Measurements from ENCODE around the gene HMCN2.

The HMCN2 gene

DNA sequence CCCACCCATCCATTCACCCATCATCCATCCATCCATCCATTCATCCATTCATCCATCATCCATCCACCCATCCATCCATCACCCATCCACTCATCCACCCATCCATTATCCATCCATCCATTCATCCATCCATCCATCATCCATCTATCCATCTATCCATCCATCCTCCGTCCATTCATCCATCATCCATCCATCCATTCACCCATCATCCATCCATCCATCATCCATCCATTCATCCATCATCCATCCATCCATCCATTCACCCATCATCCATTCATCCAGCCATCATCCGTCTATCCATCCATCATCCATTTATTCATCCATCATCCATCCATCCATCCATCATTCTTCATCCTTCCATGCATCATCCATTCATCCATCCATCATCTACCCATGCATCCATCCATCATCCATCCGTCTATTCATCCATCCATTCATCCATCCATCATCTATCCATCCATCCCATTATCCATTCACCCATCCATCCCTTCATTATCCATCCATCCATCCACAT, 189.3 kb downstream of the HMCN2 start:
- Histone ChIP-seq H2BK120ac (ENCODE audit: low read depth, low read length) (no peak overlapping the region), H4K91ac (ENCODE audit: low read depth, low read length, poor library complexity) (no peak overlapping the region), H2AK5ac (ENCODE audit: low read depth, low read length) (no peak overlapping the region), H3K18ac (ENCODE audit: low read length) (no peak overlapping the region), H3K9me3 (replicated peaks in 1 of 2; ENCODE audit: control insufficient read depth in 2 of 2, insufficient read depth in 1 of 2, low read depth in 1 of 2, low read length in 2 of 2) (no peaks in the 10 kb centered on the region), H3K23ac (ENCODE audit: low read depth, low read length, poor library complexity) (no peak overlapping the region), H3K9ac (ENCODE audit: low read depth, low read length, poor library complexity) (no peak overlapping the region), H4K8ac (ENCODE audit: low read depth, low read length) (no peak overlapping the region), H3K4me2 (ENCODE audit: insufficient read depth, low read length, poor library complexity, severe bottlenecking) (no peak overlapping the region), H3K4me3 (ENCODE audit: low read length in 2 of 2) (no peak overlapping the region), H3K79me1 (ENCODE audit: low read depth, low read length) (no peaks in the 10 kb centered on the region), H3K4ac (ENCODE audit: low read length) (no peak overlapping the region), H3K27ac (replicated peaks; ENCODE audit: low read length) (no peak overlapping the region), H2BK15ac (ENCODE audit: low read length) (no peak overlapping the region), H2AFZ (ENCODE audit: low read length) (no peak overlapping the region), H3K4me1 (ENCODE audit: control insufficient read depth in 2 of 2, insufficient read depth in 1 of 2, low read depth in 1 of 2, low read length in 2 of 2) (peaks cover 0 to 11% of the 10 kb centered on the region in 2 donors), H2BK5ac (ENCODE audit: low read length) (no peak overlapping the region), H3K14ac (ENCODE audit: low read length) (no peak overlapping the region), H3K36me3 (replicated peaks in 1 of 2; ENCODE audit: control insufficient read depth in 2 of 2, insufficient read depth in 2 of 2, low read length in 2 of 2) (no peaks in the 10 kb centered on the region), H2BK12ac (ENCODE audit: low read length) (no peak overlapping the region), H3K27me3 (ENCODE audit: control insufficient read depth in 3 of 3, insufficient read depth in 3 of 3, low read depth in 1 of 3, low read length in 3 of 3) (peaks cover 0 to 7% (median 0%) of the 10 kb centered on the region in 3 experiments)
- 100% methylated on average over 1 to 3 of the region's 3 CpGs for WGBS, 2 donors (ENCODE audit: extremely low coverage in 2 of 2, insufficient read length in 2 of 2, insufficient replicate concordance in 1 of 2)
- no peak for DNase-seq (ENCODE audit: low spot score)

DNA sequence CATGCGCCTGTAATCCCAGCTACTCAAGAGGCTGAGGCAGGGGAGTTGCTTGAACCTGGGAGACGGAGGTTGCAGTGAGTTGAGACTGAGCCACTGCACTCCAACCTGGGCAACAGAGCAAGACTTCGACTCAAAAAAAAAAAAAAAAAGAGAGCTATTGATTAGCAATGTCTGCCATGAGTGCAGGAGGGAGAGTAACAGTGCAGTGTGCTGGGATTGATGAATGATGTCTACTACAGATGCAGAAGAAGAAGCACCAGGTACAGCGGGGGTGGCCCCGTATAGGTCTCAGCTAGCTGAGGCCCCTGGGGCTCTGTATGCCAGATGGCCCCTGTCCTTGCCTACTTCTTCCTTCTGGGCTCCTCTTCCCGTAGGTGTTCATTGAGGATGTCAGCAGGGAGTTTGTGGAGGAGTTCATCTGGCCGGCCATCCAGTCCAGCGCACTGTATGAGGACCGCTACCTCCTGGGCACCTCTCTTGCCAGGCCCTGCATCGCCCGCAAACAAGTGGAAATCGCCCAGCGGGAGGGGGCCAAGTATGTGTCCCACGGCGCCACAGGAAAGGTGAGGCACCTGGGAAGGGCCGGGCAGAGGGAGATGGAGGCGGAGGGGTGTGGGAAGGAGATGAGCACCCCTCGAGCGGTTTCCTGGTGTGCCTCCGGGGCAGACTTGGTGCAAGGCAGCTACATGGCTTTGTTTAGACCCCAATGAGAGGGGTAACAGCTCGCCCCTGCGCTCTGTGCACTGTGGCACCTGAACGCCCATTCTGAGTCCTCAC, 192.7 kb downstream of the HMCN2 start:
- no CpG with 5 or more reads among the region's 23 CpGs for WGBS, 2 donors (ENCODE audit: extremely low coverage in 2 of 2, insufficient read length in 2 of 2, insufficient replicate concordance in 1 of 2)
- DNase-seq (ENCODE audit: low spot score): no peak
- H3K4me3 ChIP-seq (ENCODE audit: low read length in 2 of 2): no peak overlapping the region

DNA sequence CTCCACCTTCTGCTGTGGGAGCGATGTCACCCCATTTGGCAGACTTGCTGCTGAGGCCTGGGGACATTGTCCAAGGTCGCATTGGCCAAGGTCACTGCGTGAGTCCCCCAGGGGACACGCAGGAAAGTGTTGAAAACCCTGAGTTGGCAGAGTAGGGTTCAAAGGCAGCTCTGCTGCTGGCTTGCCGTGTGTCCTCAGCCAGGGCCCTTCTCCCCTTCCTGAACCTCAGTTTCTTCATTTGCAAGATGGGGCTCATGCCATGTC, 193.2 kb downstream of the HMCN2 start:
- peaks cover 0 to 13% (median 0%) of the 10 kb centered on the region in 3 experiments for H3K27me3 ChIP-seq (ENCODE audit: control insufficient read depth in 3 of 3, insufficient read depth in 3 of 3, low read depth in 1 of 3, low read length in 3 of 3)
- H3K36me3 ChIP-seq (replicated peaks in 1 of 2; ENCODE audit: control insufficient read depth in 2 of 2, insufficient read depth in 2 of 2, low read length in 2 of 2): no peaks in the 10 kb centered on the region

More for the DNA sequence above, 192.7 kb downstream of the HMCN2 start:
- Histone ChIP-seq H3K9me3 (replicated peaks in 1 of 2; ENCODE audit: control insufficient read depth in 2 of 2, insufficient read depth in 1 of 2, low read depth in 1 of 2, low read length in 2 of 2) (no peaks in the 10 kb centered on the region), H3K27me3 (ENCODE audit: control insufficient read depth in 3 of 3, insufficient read depth in 3 of 3, low read depth in 1 of 3, low read length in 3 of 3) (peaks cover 0 to 13% (median 0%) of the 10 kb centered on the region in 3 experiments), H3K79me1 (ENCODE audit: low read depth, low read length) (no peaks in the 10 kb centered on the region), H2BK15ac (ENCODE audit: low read length) (no peak overlapping the region), H3K9ac (ENCODE audit: low read depth, low read length, poor library complexity) (no peak overlapping the region), H3K4me1 (ENCODE audit: control insufficient read depth in 2 of 2, insufficient read depth in 1 of 2, low read depth in 1 of 2, low read length in 2 of 2) (peaks cover 0 to 2% of the 10 kb centered on the region in 2 donors), H2BK120ac (ENCODE audit: low read depth, low read length) (no peak overlapping the region), H3K18ac (ENCODE audit: low read length) (no peak overlapping the region), H2AFZ (ENCODE audit: low read length) (no peak overlapping the region), H2AK5ac (ENCODE audit: low read depth, low read length) (peak overlapping the region; percentile 91), H3K4ac (ENCODE audit: low read length) (no peak overlapping the region), H3K23ac (ENCODE audit: low read depth, low read length, poor library complexity) (no peak overlapping the region), H4K8ac (ENCODE audit: low read depth, low read length) (no peak overlapping the region), H3K36me3 (replicated peaks in 1 of 2; ENCODE audit: control insufficient read depth in 2 of 2, insufficient read depth in 2 of 2, low read length in 2 of 2) (no peaks in the 10 kb centered on the region), H4K91ac (ENCODE audit: low read depth, low read length, poor library complexity) (no peak overlapping the region), H3K4me2 (ENCODE audit: insufficient read depth, low read length, poor library complexity, severe bottlenecking) (no peak overlapping the region), H3K14ac (ENCODE audit: low read length) (no peak overlapping the region), H3K27ac (replicated peaks; ENCODE audit: low read length) (no peak overlapping the region), H2BK12ac (ENCODE audit: low read length) (no peak overlapping the region), H2BK5ac (ENCODE audit: low read length) (no peak overlapping the region)

DNA sequence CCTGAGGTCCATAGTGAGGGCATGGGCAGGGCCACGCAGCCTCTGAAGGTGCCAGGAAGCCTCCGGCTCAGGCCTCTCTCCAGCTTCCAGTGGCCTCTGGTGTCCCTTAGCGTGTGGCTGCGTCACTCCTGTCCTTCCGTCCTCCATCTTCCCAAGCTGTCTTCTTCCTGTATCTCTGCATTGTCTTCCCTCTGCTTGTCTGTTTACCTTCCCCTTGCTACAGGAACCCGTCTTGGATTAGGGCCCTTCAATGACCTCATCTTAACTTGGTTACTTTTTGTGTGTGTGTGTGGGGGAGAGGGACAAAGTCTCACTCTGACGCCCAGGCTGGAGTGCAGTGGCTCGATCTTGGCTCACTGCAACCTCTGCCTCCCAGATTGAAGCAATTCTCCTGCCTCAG, 193.6 kb downstream of the HMCN2 start:
- Histone ChIP-seq H2BK120ac (ENCODE audit: low read depth, low read length) (no peak overlapping the region), H3K9ac (ENCODE audit: low read depth, low read length, poor library complexity) (peak overlapping the region; percentile 50), H3K9me3 (replicated peaks in 1 of 2; ENCODE audit: control insufficient read depth in 2 of 2, insufficient read depth in 1 of 2, low read depth in 1 of 2, low read length in 2 of 2) (no peaks in the 10 kb centered on the region), H2BK12ac (ENCODE audit: low read length) (no peak overlapping the region), H3K27ac (replicated peaks; ENCODE audit: low read length) (no peak overlapping the region), H3K4me1 (ENCODE audit: control insufficient read depth in 2 of 2, insufficient read depth in 1 of 2, low read depth in 1 of 2, low read length in 2 of 2) (peaks cover 0 to 2% of the 10 kb centered on the region in 2 donors), H3K4me3 (ENCODE audit: low read length in 2 of 2) (no peak overlapping the region), H3K4me2 (ENCODE audit: insufficient read depth, low read length, poor library complexity, severe bottlenecking) (no peak overlapping the region), H2AFZ (ENCODE audit: low read length) (no peak overlapping the region), H4K8ac (ENCODE audit: low read depth, low read length) (no peak overlapping the region), H2BK15ac (ENCODE audit: low read length) (no peak overlapping the region), H3K14ac (ENCODE audit: low read length) (no peak overlapping the region), H3K18ac (ENCODE audit: low read length) (no peak overlapping the region), H3K79me1 (ENCODE audit: low read depth, low read length) (no peaks in the 10 kb centered on the region), H3K4ac (ENCODE audit: low read length) (no peak overlapping the region), H3K36me3 (replicated peaks in 1 of 2; ENCODE audit: control insufficient read depth in 2 of 2, insufficient read depth in 2 of 2, low read length in 2 of 2) (no peaks in the 10 kb centered on the region), H2AK5ac (ENCODE audit: low read depth, low read length) (no peak overlapping the region), H2BK5ac (ENCODE audit: low read length) (no peak overlapping the region), H3K23ac (ENCODE audit: low read depth, low read length, poor library complexity) (no peak overlapping the region), H3K27me3 (ENCODE audit: control insufficient read depth in 3 of 3, insufficient read depth in 3 of 3, low read depth in 1 of 3, low read length in 3 of 3) (peaks cover 0 to 16% (median 0%) of the 10 kb centered on the region in 3 experiments), H4K91ac (ENCODE audit: low read depth, low read length, poor library complexity) (no peak overlapping the region)
- no CpG with 5 or more reads among the region's 8 CpGs for WGBS, 2 donors (ENCODE audit: extremely low coverage in 2 of 2, insufficient read length in 2 of 2, insufficient replicate concordance in 1 of 2)
- no peak for DNase-seq (ENCODE audit: low spot score)

More for the DNA sequence above, 193.2 kb downstream of the HMCN2 start:
- Histone ChIP-seq H2AFZ (ENCODE audit: low read length) (no peak overlapping the region), H2BK120ac (ENCODE audit: low read depth, low read length) (no peak overlapping the region), H3K14ac (ENCODE audit: low read length) (no peak overlapping the region), H3K18ac (ENCODE audit: low read length) (no peak overlapping the region), H3K23ac (ENCODE audit: low read depth, low read length, poor library complexity) (no peak overlapping the region), H2BK5ac (ENCODE audit: low read length) (no peak overlapping the region), H3K27ac (replicated peaks; ENCODE audit: low read length) (no peak overlapping the region), H3K4me2 (ENCODE audit: insufficient read depth, low read length, poor library complexity, severe bottlenecking) (no peak overlapping the region), H3K4me1 (ENCODE audit: control insufficient read depth in 2 of 2, insufficient read depth in 1 of 2, low read depth in 1 of 2, low read length in 2 of 2) (peaks cover 0 to 2% of the 10 kb centered on the region in 2 donors), H3K9ac (ENCODE audit: low read depth, low read length, poor library complexity) (no peak overlapping the region), H3K4ac (ENCODE audit: low read length) (no peak overlapping the region), H3K4me3 (ENCODE audit: low read length in 2 of 2) (no peak overlapping the region), H2BK12ac (ENCODE audit: low read length) (no peak overlapping the region), H2BK15ac (ENCODE audit: low read length) (no peak overlapping the region), H3K9me3 (replicated peaks in 1 of 2; ENCODE audit: control insufficient read depth in 2 of 2, insufficient read depth in 1 of 2, low read depth in 1 of 2, low read length in 2 of 2) (no peaks in the 10 kb centered on the region), H4K91ac (ENCODE audit: low read depth, low read length, poor library complexity) (no peak overlapping the region), H3K79me1 (ENCODE audit: low read depth, low read length) (no peaks in the 10 kb centered on the region), H4K8ac (ENCODE audit: low read depth, low read length) (no peak overlapping the region), H2AK5ac (ENCODE audit: low read depth, low read length) (peak overlapping the region; percentile 91)
- DNase-seq (ENCODE audit: low spot score): no peak
- no CpG with 5 or more reads among the region's 5 CpGs for WGBS, 2 donors (ENCODE audit: extremely low coverage in 2 of 2, insufficient read length in 2 of 2, insufficient replicate concordance in 1 of 2)
